A172 (cell line): Measurements from ENCODE around the gene ARHGAP12. TPM values are rescaled to one million over a fixed set of nuclear protein-coding genes. Genes with fewer than 3 reads are reported as not detected.
"Not testable (repeated sequence)": the region's sequence is repeated elsewhere in the genome, so short reads cannot be mapped to it uniquely, and the experiment has no call there.

Experiments used
- DNase-seq: peaks from one replicate; pipeline ENCODE4 v3.0.0-alpha.2; 2015; ENCODE audit warnings: low spot score
- total RNA-seq: library from RNA; depleted of rRNA; stranded (reverse); fragments of >200 nt; shearing (Covaris generic); gene quantifications from 2 replicates; pipeline ENCODE4 v1.2.3, GENCODE V29; 2014; rRNA removed

ARHGAP12 gene
- total RNA-seq: 40.0 and 49.6 TPM in 2 replicates

- peak; percentile 63 for DNase-seq
Observed at GRCh38 chr10:31928549-31929260, at the start of gene ARHGAP12. ARHGAP12 (minus strand) TSS chr10:31928831; CDS start chr10:31908855, 19,976 bp downstream.

- DNase-seq: no peak
Observed at GRCh38 chr10:31978156-31978483, 49.5 kb upstream of the ARHGAP12 start.

GRCh38 chr10:31977440-31978155 lies 49.0 kb upstream of the ARHGAP12 start:
- DNase-seq: peak; percentile 25

GRCh38 chr10:31975157-31975765 lies 46.6 kb upstream of the ARHGAP12 start:
- no peak for DNase-seq

GRCh38 chr10:31974434-31975124 lies 45.9 kb upstream of the ARHGAP12 start:
- DNase-seq: peak; percentile 27

GRCh38 chr10:31972519-31973041 lies 43.9 kb upstream of the ARHGAP12 start:
- DNase-seq: no peak

GRCh38 chr10:31969847-31970246 lies 41.2 kb upstream of the ARHGAP12 start:
- not testable (repeated sequence) for DNase-seq

GRCh38 chr10:31963589-31963980 lies 35.0 kb upstream of the ARHGAP12 start:
- DNase-seq: no peak

- DNase-seq: no peak
Observed at GRCh38 chr10:31962826-31963588, 34.4 kb upstream of the ARHGAP12 start.

GRCh38 chr10:31961277-31962074 lies 32.8 kb upstream of the ARHGAP12 start:
- DNase-seq: peak; percentile 56

GRCh38 chr10:31959461-31960173 lies 31.0 kb upstream of the ARHGAP12 start:
- no peak for DNase-seq

- no peak for DNase-seq
Observed at GRCh38 chr10:31958856-31959255, 30.2 kb upstream of the ARHGAP12 start.

- DNase-seq: no peak
Observed at GRCh38 chr10:31956200-31956946, 27.7 kb upstream of the ARHGAP12 start.

- DNase-seq: no peak
Observed at GRCh38 chr10:31954410-31955191, 26.0 kb upstream of the ARHGAP12 start.

- DNase-seq: no peak
Observed at GRCh38 chr10:31953480-31953879, 24.8 kb upstream of the ARHGAP12 start.

GRCh38 chr10:31953080-31953479 lies 24.4 kb upstream of the ARHGAP12 start:
- DNase-seq: no peak

- DNase-seq: peak; percentile 62
Observed at GRCh38 chr10:31952066-31952465, 23.4 kb upstream of the ARHGAP12 start.

- no peak for DNase-seq
Observed at GRCh38 chr10:31949266-31949665, 20.6 kb upstream of the ARHGAP12 start.
